WTC11 (cell line): ENCODE data around the gene AJAP1. TPM values are rescaled to one million over a fixed set of nuclear protein-coding genes. Genes with fewer than 3 reads are reported as not detected.

ENCODE experiments used
- ATAC-seq: fragments of 200-7000 bp; cut with Tn5 transposase; 2 replicates; pipeline ENCODE4 v1.10.0; 2021; ENCODE audit warnings: mild to moderate bottlenecking, moderate library complexity
- CTCF ChIA-PET: fragments of 300-600 bp; sonication (Branson Sonifier 250); formaldehyde crosslinking; loops from one replicate; lab custom pipeline; 2021; ENCODE audit warnings: antibody characterized with exemption; lab: Charles Lee
- POLR2A ChIA-PET: fragments of 350-600 bp; sonication (Branson Sonifier 250); formaldehyde crosslinking; loops from one replicate; lab custom pipeline; 2021; ENCODE audit warnings: antibody characterized with exemption; lab: Charles Lee
- DNase-seq: peaks from one replicate; pipeline ENCODE4 v3.0.0; 2021; ENCODE audit warnings: low spot score
- H3K27ac Mint-ChIP-seq: 2 replicates; pipeline ENCODE4 v1.8.0; 2021; ENCODE audit warnings: mixed read lengths
- H3K27me3 Mint-ChIP-seq: 2 replicates; pipeline ENCODE4 v1.8.0; 2021; ENCODE audit warnings: low read depth, mild to moderate bottlenecking, moderate library complexity, mixed read lengths
- H3K36me3 Mint-ChIP-seq: 2 replicates; pipeline ENCODE4 v1.8.0; 2021; ENCODE audit warnings: mixed read lengths
- H3K4me1 Mint-ChIP-seq: 2 replicates; pipeline ENCODE4 v1.8.0; 2022; ENCODE audit warnings: mixed read lengths
- H3K4me3 Mint-ChIP-seq: 2 replicates; pipeline ENCODE4 v1.8.0; 2021; ENCODE audit warnings: mild to moderate bottlenecking, moderate library complexity, mixed read lengths
- H3K9me3 Mint-ChIP-seq: 2 replicates; pipeline ENCODE4 v1.8.0; 2021; ENCODE audit warnings: mixed read lengths
- AR ChIP-seq: fragments of 250-450 bp; sonication (Bioruptor Pico); IDR thresholded peaks from 2 replicates; pipeline ENCODE4 v1.9.0; 2021; ENCODE audit warnings: mild to moderate bottlenecking
- ARID4B ChIP-seq: sonication (generic); formaldehyde crosslinking; IDR thresholded peaks from 2 replicates; pipeline ENCODE4 v1.8.0; 2023; ENCODE audit warnings: missing genetic modification reagents, mild to moderate bottlenecking, borderline replicate concordance
- ATF1 ChIP-seq: sonication (generic); formaldehyde crosslinking; IDR thresholded peaks from 2 replicates; pipeline ENCODE4 v1.8.1; 2023; ENCODE audit warnings: mild to moderate bottlenecking, moderate library complexity, missing genetic modification reagents
- ERG ChIP-seq: fragments of 250-450 bp; sonication (Bioruptor Pico); IDR thresholded peaks from 2 replicates; pipeline ENCODE4 v1.8.0; 2021; ENCODE audit warnings: mild to moderate bottlenecking
- HMGXB4 ChIP-seq: sonication (generic); formaldehyde crosslinking; IDR thresholded peaks from 2 replicates; pipeline ENCODE4 v1.8.1; 2023; ENCODE audit warnings: mild to moderate bottlenecking, moderate library complexity, missing genetic modification reagents
- MAX ChIP-seq: sonication (generic); formaldehyde crosslinking; IDR thresholded peaks from 2 replicates; pipeline ENCODE4 v1.8.0; 2022; ENCODE audit warnings: mild to moderate bottlenecking, missing genetic modification reagents
- MYBL2 ChIP-seq: sonication (generic); formaldehyde crosslinking; IDR thresholded peaks from 2 replicates; pipeline ENCODE4 v1.8.1; 2023; ENCODE audit warnings: mild to moderate bottlenecking, moderate library complexity, missing genetic modification reagents
- NFATC4 ChIP-seq: fragments of 250-450 bp; sonication (Bioruptor Pico); IDR thresholded peaks from 2 replicates; pipeline ENCODE4 v1.9.0; 2021; ENCODE audit warnings: mild to moderate bottlenecking
- NFYB ChIP-seq: sonication (generic); formaldehyde crosslinking; conservative IDR thresholded peaks from 2 replicates; pipeline ENCODE4 v1.8.0; 2022; ENCODE audit warnings: low read depth, missing genetic modification reagents
- NR3C1 ChIP-seq: sonication (generic); formaldehyde crosslinking; conservative IDR thresholded peaks from 2 replicates; pipeline ENCODE4 v1.8.1; 2023; ENCODE audit warnings: low read depth, mild to moderate bottlenecking, missing genetic modification reagents
- OVOL2 ChIP-seq: fragments of 250-450 bp; sonication (Bioruptor Pico); IDR thresholded peaks from 2 replicates; pipeline ENCODE4 v1.9.0; 2021; ENCODE audit warnings: mild to moderate bottlenecking, borderline replicate concordance
- PREB ChIP-seq: sonication (generic); formaldehyde crosslinking; IDR thresholded peaks from 2 replicates; pipeline ENCODE4 v1.8.1; 2022; ENCODE audit warnings: mild to moderate bottlenecking, missing genetic modification reagents, moderate library complexity, borderline replicate concordance
- RELA ChIP-seq: sonication (generic); formaldehyde crosslinking; IDR thresholded peaks from 2 replicates; pipeline ENCODE4 v1.8.1; 2022; ENCODE audit warnings: missing genetic modification reagents, mild to moderate bottlenecking, borderline replicate concordance
- RORB ChIP-seq: fragments of 250-450 bp; sonication (Bioruptor Pico); IDR thresholded peaks from 2 replicates; pipeline ENCODE4 v1.9.0; 2021; ENCODE audit warnings: mild to moderate bottlenecking
- SP1 ChIP-seq: sonication (generic); formaldehyde crosslinking; conservative IDR thresholded peaks from 2 replicates; pipeline ENCODE4 v1.8.1; 2022; ENCODE audit warnings: missing genetic modification reagents
- TCF7 ChIP-seq: sonication (generic); formaldehyde crosslinking; IDR thresholded peaks from 2 replicates; pipeline ENCODE4 v1.8.0; 2022; ENCODE audit warnings: mild to moderate bottlenecking, low read depth, missing genetic modification reagents, moderate library complexity
- TP53 ChIP-seq: sonication (generic); formaldehyde crosslinking; IDR thresholded peaks from 2 replicates; pipeline ENCODE4 v1.8.1; 2023; ENCODE audit warnings: mild to moderate bottlenecking, missing genetic modification reagents
- ZNF532 ChIP-seq: fragments of 250-450 bp; sonication (Bioruptor Pico); IDR thresholded peaks from 2 replicates; pipeline ENCODE4 v1.9.0; 2021; ENCODE audit warnings: mild to moderate bottlenecking, borderline replicate concordance
- total RNA-seq: library from RNA; stranded (reverse); gene quantifications from 3 replicates; pipeline ENCODE4 v1.2.3, GENCODE V29; 2021

Gene AJAP1
- total RNA-seq, 1 experiment from 2014 or later: 2.1 TPM

GRCh38 chr1:4733446-4734177, 79.2 kb downstream of the AJAP1 start:
- Mint-ChIP-seq H3K27ac (no peak overlapping the region), H3K4me3 (no peak overlapping the region), H3K27me3 (peaks cover 4% of the 10 kb centered on the region), H3K9me3 (peaks cover 52% of the 10 kb centered on the region), H3K36me3 (peaks cover 65% of the 10 kb centered on the region), H3K4me1 (no peaks in the 10 kb centered on the region)
- ATAC-seq (no peak), DNase-seq (no peak)
- TF ChIP-seq RELA (CRISPR knock-in tag) (no peak), ARID4B (CRISPR knock-in tag) (no peak), TP53 (CRISPR knock-in tag) (no peak)
- ChIA-PET CTCF (no interaction called here), POLR2A (no interaction called here)

- Mint-ChIP-seq H3K27ac (no peak overlapping the region), H3K4me3 (no peak overlapping the region), H3K27me3 (peaks cover 4% of the 10 kb centered on the region), H3K4me1 (no peaks in the 10 kb centered on the region), H3K36me3 (peaks cover 64% of the 10 kb centered on the region), H3K9me3 (peaks cover 51% of the 10 kb centered on the region)
- CTCF ChIA-PET: no interaction called here
- POLR2A ChIA-PET: no interaction called here
- no peak for TF ChIP-seq RELA (CRISPR knock-in tag)
- TF ChIP-seq TP53 (CRISPR knock-in tag): no peak
- no peak for TF ChIP-seq TCF7
- TF ChIP-seq NFYB (CRISPR knock-in tag): no peak
- TF ChIP-seq NFATC4 (CRISPR knock-in tag): no peak
- TF ChIP-seq MAX: no peak
- no peak for TF ChIP-seq MYBL2
- TF ChIP-seq OVOL2 (CRISPR knock-in tag): no peak
- TF ChIP-seq NR3C1 (CRISPR knock-in tag): no peak
- no peak for TF ChIP-seq ZNF532 (CRISPR knock-in tag)
- no peak for TF ChIP-seq ERG (CRISPR knock-in tag)
- no peak for TF ChIP-seq RORB
- TF ChIP-seq SP1 (CRISPR knock-in tag): no peak
- no peak for TF ChIP-seq PREB
- no peak for TF ChIP-seq ATF1 (CRISPR knock-in tag)
- TF ChIP-seq HMGXB4: no peak
- TF ChIP-seq AR (CRISPR knock-in tag): no peak
- ATAC-seq (no peak), DNase-seq (no peak)
Observed at GRCh38 chr1:4734219-4734618, 79.8 kb downstream of the AJAP1 start.
